Caki2 (cell line): ENCODE results near the gene CLCNKA. TPM values are rescaled to one million over a fixed set of nuclear protein-coding genes. Genes with fewer than 3 reads are reported as not detected.

Source experiments
- DNase-seq: peaks from one replicate; pipeline ENCODE4 v3.0.0-alpha.2; 2015; ENCODE audit warnings: low read depth
- in situ Hi-C: cut with HindIII; loops from 2 replicates; pipeline ENCODE4 v1.10.0; 2016; ENCODE audit warnings: low sequenced_read_pairs, low pct_unique_long_range_greater_than_20kb, mixed read lengths
- total RNA-seq: library from RNA; depleted of rRNA; stranded (reverse); fragments of >200 nt; shearing (Covaris generic); gene quantifications from 2 replicates; pipeline ENCODE4 v1.2.3, GENCODE V29; 2014; ENCODE audit warnings: low replicate concordance

CLCNKA gene
- total RNA-seq, 1 experiment from 2014 or later, result not detected

- no peak for DNase-seq
- in situ Hi-C loops, result no loop called here
Measured at GRCh38 chr1:16067933-16068332, 46.1 kb downstream of the CLCNKA start.

GRCh38 chr1:16068356-16069270 is 46.8 kb downstream of the CLCNKA start:
- in situ Hi-C loops, result no loop called here
- peak; percentile 37 for DNase-seq

GRCh38 chr1:16070640-16071355 is 49.0 kb downstream of the CLCNKA start:
- no peak for DNase-seq
- in situ Hi-C loops, result no loop called here

- no peak for DNase-seq
- in situ Hi-C loops, result no loop called here
Measured at GRCh38 chr1:16071614-16072013, 49.8 kb downstream of the CLCNKA start.

GRCh38 chr1:16072095-16072494 is 50.3 kb downstream of the CLCNKA start:
- in situ Hi-C loops, result no loop called here
- DNase-seq, result no peak

GRCh38 chr1:16072616-16073484 is 51.0 kb downstream of the CLCNKA start:
- no peak for DNase-seq
- in situ Hi-C loops, result no loop called here

GRCh38 chr1:16073490-16074119 is 51.8 kb downstream of the CLCNKA start, which contains the start of gene FAM131C:
TSS of gene FAM131C (minus strand) at chr1:16073651. CDS start at chr1:16073442, 209 bp downstream.
- in situ Hi-C loops, result no loop called here
- DNase-seq, result no peak

- in situ Hi-C loops, result no loop called here
- no peak for DNase-seq
Measured at GRCh38 chr1:16074217-16074616, 52.4 kb downstream of the CLCNKA start.

- DNase-seq, result peak; percentile 26
- in situ Hi-C loops, result no loop called here
Measured at GRCh38 chr1:16075337-16076030, 53.6 kb downstream of the CLCNKA start.

- DNase-seq, result peak; percentile 91
- in situ Hi-C loops, result no loop called here
Measured at GRCh38 chr1:16076031-16076864, 54.4 kb downstream of the CLCNKA start.

GRCh38 chr1:16076865-16077238 is 55.0 kb downstream of the CLCNKA start:
- DNase-seq, result peak; percentile 90
- in situ Hi-C loops, result no loop called here

GRCh38 chr1:16077406-16078245 is 55.8 kb downstream of the CLCNKA start:
- DNase-seq, result no peak
- in situ Hi-C loops, result no loop called here

- peak; percentile 77 for DNase-seq
- in situ Hi-C loops, result no loop called here
Measured at GRCh38 chr1:16078925-16079656, 57.3 kb downstream of the CLCNKA start.

- DNase-seq, result no peak
- in situ Hi-C loops, result no loop called here
Measured at GRCh38 chr1:16080422-16081150, 58.8 kb downstream of the CLCNKA start.

- in situ Hi-C loops, result no loop called here
- no peak for DNase-seq
Measured at GRCh38 chr1:16081636-16082035, 59.8 kb downstream of the CLCNKA start.
